SK-N-MC (cell line): Measurements from ENCODE around the gene PPP4R3A.

Experiments used
- EZH2 ChIP-seq: fragments of 200-600 bp; sonication (generic); IDR thresholded peaks from one replicate; pipeline ENCODE4 v1.6.1; 2017; ENCODE audit warnings: antibody characterized with exemption
- POLR2AphosphoS5 ChIP-seq: IDR thresholded peaks from 2 replicates; pipeline ENCODE4 v1.6.1; 2012; ENCODE audit warnings: mild to moderate bottlenecking, low read depth, low read length, borderline replicate concordance

DNA sequence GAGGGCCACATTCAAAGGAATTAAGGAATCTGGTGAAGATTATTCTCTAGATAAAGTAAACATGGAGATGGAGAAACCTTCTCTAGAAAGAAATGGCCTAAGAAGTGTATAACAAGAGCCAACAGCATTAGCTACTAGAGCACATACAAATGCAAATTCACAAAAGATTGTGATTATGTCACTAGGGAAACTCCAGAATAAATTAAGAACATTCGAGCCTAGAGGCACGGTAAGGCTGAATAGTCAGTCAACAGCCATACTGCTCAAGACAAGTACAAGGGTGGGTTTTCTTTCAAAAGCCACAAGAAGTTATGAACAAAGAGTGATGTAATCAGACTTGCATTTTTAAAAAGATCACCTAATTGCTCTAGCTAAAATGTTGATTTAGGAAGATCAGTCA, 25.4 kb downstream of the PPP4R3A start:
- no peak for TF ChIP-seq EZH2
- no peak for TF ChIP-seq POLR2AphosphoS5
